ENCODE measurements around the gene C1orf226.

Gene C1orf226

GRCh38 chr1:162404550-162405160 lies 23.1 kb downstream of the C1orf226 start:
- Histone ChIP-seq H3K27ac (no peak overlapping the region), H3K9me3 (no peaks in the 10 kb centered on the region), H3K36me3 (no peaks in the 10 kb centered on the region), H3K4me1 (ENCODE audit: control insufficient read depth in 1 of 2, insufficient read depth in 1 of 2, low read depth in 1 of 2, low read length in 1 of 2) (peaks cover 0 to 4% of the 10 kb centered on the region in 2 experiments), H3K27me3 (no peaks in the 10 kb centered on the region), H3K4me3 (ENCODE audit: low read depth in 1 of 2, low read length in 1 of 2) (no peak overlapping the region)
- TF ChIP-seq CTCF (IDR thresholded peaks at IDR 0.05) = no peak

GRCh38 chr1:162405800-162406199 lies 24.3 kb downstream of the C1orf226 start:
- Histone ChIP-seq H3K4me3 (ENCODE audit: low read depth in 1 of 2, low read length in 1 of 2) (no peak overlapping the region), H3K36me3 (no peaks in the 10 kb centered on the region), H3K27ac (no peak overlapping the region), H3K27me3 (no peaks in the 10 kb centered on the region), H3K9me3 (no peaks in the 10 kb centered on the region), H3K4me1 (ENCODE audit: control insufficient read depth in 1 of 2, insufficient read depth in 1 of 2, low read depth in 1 of 2, low read length in 1 of 2) (peaks cover 0 to 4% of the 10 kb centered on the region in 2 experiments)
- TF ChIP-seq CTCF (IDR thresholded peaks at IDR 0.05) = no peak

- H3K27ac ChIP-seq = no peak overlapping the region
- no peak for TF ChIP-seq CTCF (IDR thresholded peaks at IDR 0.05)
Observed at GRCh38 chr1:162406811-162407210, 25.3 kb downstream of the C1orf226 start.

GRCh38 chr1:162407539-162407938 lies 26.0 kb downstream of the C1orf226 start:
- Histone ChIP-seq H3K9me3 (no peaks in the 10 kb centered on the region), H3K4me1 (ENCODE audit: control insufficient read depth in 1 of 2, insufficient read depth in 1 of 2, low read depth in 1 of 2, low read length in 1 of 2) (peaks cover 12 to 20% of the 10 kb centered on the region in 2 experiments), H3K27ac (no peak overlapping the region), H3K4me3 (ENCODE audit: low read depth in 1 of 2, low read length in 1 of 2) (no peak overlapping the region), H3K27me3 (no peaks in the 10 kb centered on the region), H3K36me3 (no peaks in the 10 kb centered on the region)
- no peak for TF ChIP-seq CTCF (IDR thresholded peaks at IDR 0.05)

More at GRCh38 chr1:162406811-162407210, 25.3 kb downstream of the C1orf226 start:
- peaks cover 4 to 13% of the 10 kb centered on the region in 2 experiments for H3K4me1 ChIP-seq (ENCODE audit: control insufficient read depth in 1 of 2, insufficient read depth in 1 of 2, low read depth in 1 of 2, low read length in 1 of 2)
- H3K27me3 ChIP-seq = no peaks in the 10 kb centered on the region
- H3K4me3 ChIP-seq (ENCODE audit: low read depth in 1 of 2, low read length in 1 of 2) = no peak overlapping the region
- no peaks in the 10 kb centered on the region for H3K36me3 ChIP-seq
- H3K9me3 ChIP-seq = no peaks in the 10 kb centered on the region

GRCh38 chr1:162412002-162412401 lies 30.5 kb downstream of the C1orf226 start, which contains the start of gene SH2D1B:
Gene SH2D1B, minus strand, starts transcription at chr1:162412136. Its CDS starts 120 bp downstream, at chr1:162412016.
- no peaks in the 10 kb centered on the region for H3K27me3 ChIP-seq
- H3K36me3 ChIP-seq = no peaks in the 10 kb centered on the region
- no peak for TF ChIP-seq CTCF (IDR thresholded peaks at IDR 0.05)
- peaks cover 19 to 34% of the 10 kb centered on the region in 2 experiments for H3K4me1 ChIP-seq (ENCODE audit: control insufficient read depth in 1 of 2, insufficient read depth in 1 of 2, low read depth in 1 of 2, low read length in 1 of 2)
- peak within 1 kb of the TSS in 1 of 2 experiments; percentile 23 for H3K4me3 ChIP-seq (ENCODE audit: low read depth in 1 of 2, low read length in 1 of 2)
- H3K9me3 ChIP-seq = no peaks in the 10 kb centered on the region
- H3K27ac ChIP-seq = peak within 1 kb of the TSS; percentile 82
